GM23338 (cell line): Measurements from ENCODE around the gene ARID3A. TPM values are rescaled to one million over a fixed set of nuclear protein-coding genes. Genes with fewer than 3 reads are reported as not detected.
A peak's percentile ranks its signal among the peaks of the same experiment; 100 is the strongest.

Experiments
- ATAC-seq: fragments of 200-7000 bp; cut with Tn5 transposase; 3 replicates; pipeline ENCODE4 v1.9.1; 2020
- DNase-seq: peaks from one replicate; pipeline ENCODE4 v3.0.0-alpha.2; 2015; ENCODE audit warnings: low spot score
- H2AFZ ChIP-seq: fragments of 200-600 bp; sonication (generic); 2 replicates; pipeline ENCODE4 v1.8.0; 2016; ENCODE audit warnings: antibody characterized with exemption, mild to moderate bottlenecking, moderate library complexity
- H3F3A ChIP-seq: fragments of 200-600 bp; sonication (generic); replicated peaks from 2 replicates; pipeline ENCODE4 v1.8.0; 2017; ENCODE audit warnings: antibody characterized with exemption, mixed run types, low read depth
- H3K27ac ChIP-seq: fragments of 200-600 bp; sonication (generic); 2 replicates; pipeline ENCODE4 v1.6.1; 2016; ENCODE audit warnings: low read depth
- H3K27me3 ChIP-seq: fragments of 200-600 bp; sonication (generic); 2 replicates; pipeline ENCODE4 v1.8.0; 2016; ENCODE audit warnings: mild to moderate bottlenecking, mixed run types, moderate library complexity; ENCODE audit not compliant: insufficient read depth
- H3K36me3 ChIP-seq: fragments of 200-600 bp; sonication (generic); 2 replicates; pipeline ENCODE4 v1.8.0; 2016; ENCODE audit warnings: mild to moderate bottlenecking; ENCODE audit not compliant: insufficient read depth
- H3K4me1 ChIP-seq: fragments of 200-600 bp; sonication (generic); 2 replicates; pipeline ENCODE4 v1.8.0; 2016; ENCODE audit warnings: mild to moderate bottlenecking, moderate library complexity; ENCODE audit not compliant: insufficient read depth
- H3K4me2 ChIP-seq: fragments of 200-600 bp; sonication (generic); 2 replicates; pipeline ENCODE4 v1.7.1; 2017; ENCODE audit warnings: mixed run types
- H3K4me3 ChIP-seq: fragments of 200-600 bp; sonication (generic); 2 replicates; pipeline ENCODE4 v1.6.1; 2016; ENCODE audit warnings: mixed run types
- H3K79me2 ChIP-seq: fragments of 200-600 bp; sonication (generic); replicated peaks from 2 replicates; pipeline ENCODE4 v1.8.0; 2017; ENCODE audit warnings: mild to moderate bottlenecking; ENCODE audit not compliant: insufficient read depth
- H3K9me2 ChIP-seq: fragments of 200-600 bp; sonication (generic); 2 replicates; pipeline ENCODE4 v1.8.0; 2017; ENCODE audit not compliant: insufficient read depth
- H4K20me1 ChIP-seq: fragments of 200-600 bp; sonication (generic); replicated peaks from 2 replicates; pipeline ENCODE4 v1.8.0; 2017; ENCODE audit warnings: mild to moderate bottlenecking; ENCODE audit not compliant: insufficient read depth
- H3K27ac Mint-ChIP-seq: 2 replicates; pipeline ENCODE4 v1.8.0; 2020; ENCODE audit warnings: inconsistent platforms, mild to moderate bottlenecking, moderate library complexity, mixed read lengths
- H3K27me3 Mint-ChIP-seq: 3 replicates; pipeline ENCODE4 v1.8.0; 2022; ENCODE audit warnings: low read depth, mild to moderate bottlenecking, moderate library complexity, mixed read lengths, inconsistent platforms; ENCODE audit not compliant: insufficient read depth, poor library complexity
- H3K36me3 Mint-ChIP-seq: 3 replicates; pipeline ENCODE4 v1.8.0; 2021; ENCODE audit warnings: low read depth, mild to moderate bottlenecking, inconsistent platforms, moderate library complexity, mixed read lengths
- H3K4me1 Mint-ChIP-seq: 3 replicates; pipeline ENCODE4 v1.8.0; 2020; ENCODE audit warnings: mild to moderate bottlenecking, inconsistent platforms, mixed read lengths
- H3K4me3 Mint-ChIP-seq: 3 replicates; pipeline ENCODE4 v1.8.0; 2021; ENCODE audit warnings: moderate library complexity, mild to moderate bottlenecking, inconsistent platforms, mixed read lengths
- H3K9me3 Mint-ChIP-seq: 3 replicates; pipeline ENCODE4 v1.8.0; 2020; ENCODE audit warnings: moderate library complexity, mild to moderate bottlenecking, inconsistent platforms, mixed read lengths
- CREB1 ChIP-seq: fragments of 250-450 bp; sonication (Bioruptor Pico); IDR thresholded peaks from 2 replicates; pipeline ENCODE4 v1.5.0; 2020; ENCODE audit warnings: low read depth, mild to moderate bottlenecking, moderate library complexity
- CTCF ChIP-seq, 2 experiments: fragments of 200-600 bp in 1 of 2; sonication (generic) in 1 of 2; conservative IDR thresholded peaks; 2 replicates each; pipeline versions ENCODE4 v1.5.1 to v1.6.1; 2016 to 2017; ENCODE audit warnings: antibody characterized with exemption in 2 of 2, low read depth in 2 of 2, mild to moderate bottlenecking in 2 of 2, moderate library complexity in 1 of 2
- EZH2 ChIP-seq: fragments of 200-600 bp; sonication (generic); IDR thresholded peaks from one replicate; pipeline ENCODE4 v1.8.0; 2017; ENCODE audit warnings: antibody characterized with exemption, mild to moderate bottlenecking, low read depth; ENCODE audit not compliant: unreplicated experiment
- EZH2phosphoT487 ChIP-seq: fragments of 200-600 bp; sonication (generic); IDR thresholded peaks from one replicate; pipeline ENCODE4 v1.8.1; 2018; ENCODE audit warnings: antibody characterized with exemption; ENCODE audit not compliant: unreplicated experiment
- JUNB ChIP-seq: IDR thresholded peaks from one replicate; pipeline ENCODE4 v1.6.1; 2016; ENCODE audit warnings: antibody characterized with exemption; ENCODE audit not compliant: unreplicated experiment
- NANOG ChIP-seq: IDR thresholded peaks from 2 replicates; pipeline ENCODE4 v1.6.1; 2016; ENCODE audit warnings: antibody characterized with exemption, borderline replicate concordance
- POLR2AphosphoS5 ChIP-seq: IDR thresholded peaks from 2 replicates; pipeline ENCODE4 v1.6.1; 2016; ENCODE audit warnings: antibody characterized with exemption, low read depth
- STAT1 ChIP-seq: IDR thresholded peaks from one replicate; pipeline ENCODE4 v1.6.1; 2016; ENCODE audit warnings: antibody characterized with exemption; ENCODE audit not compliant: unreplicated experiment
- ZNF114 ChIP-seq: fragments of 250-450 bp; sonication (Bioruptor Pico); IDR thresholded peaks from 2 replicates; pipeline ENCODE4 v1.5.0; 2020; ENCODE audit warnings: mild to moderate bottlenecking, moderate library complexity
- ZNF331 ChIP-seq: fragments of 250-450 bp; sonication (Bioruptor Pico); IDR thresholded peaks from 2 replicates; pipeline ENCODE4 v1.5.0; 2020; ENCODE audit warnings: low read depth, mild to moderate bottlenecking, moderate library complexity
- polyA plus RNA-seq: library from polyadenylated mRNA; unstranded; fragments of >200 nt; fragmentation: Nextera tagmentation; extraction: Ambion mirVana; gene quantifications from 2 replicates; pipeline ENCODE4 v1.2.1, GENCODE V29; 2016
- total RNA-seq: library from RNA; depleted of rRNA; stranded (reverse); fragments of >200 nt; shearing (Covaris generic); gene quantifications from 2 replicates; pipeline ENCODE4 v1.2.3, GENCODE V29; 2014
- TF ChIP-seq, protein P1 (sequence below): IDR thresholded peaks from one replicate; pipeline ENCODE4 v1.6.1; 2018; ENCODE audit warnings: antibody characterized with exemption; ENCODE audit not compliant: unreplicated experiment
- TF ChIP-seq, protein P2 (sequence below): IDR thresholded peaks from 2 replicates; pipeline ENCODE4 v1.6.1; 2016; ENCODE audit warnings: antibody characterized with exemption
- TF ChIP-seq, protein P3 (sequence below): fragments of 250-450 bp; sonication (Bioruptor Pico); IDR thresholded peaks from 2 replicates; pipeline ENCODE4 v1.5.0; 2020; ENCODE audit warnings: mild to moderate bottlenecking, moderate library complexity

ARID3A gene
- total and polyA plus RNA-seq, 2 experiments from 2014 or later: 33.6 to 51.6 TPM

DNA sequence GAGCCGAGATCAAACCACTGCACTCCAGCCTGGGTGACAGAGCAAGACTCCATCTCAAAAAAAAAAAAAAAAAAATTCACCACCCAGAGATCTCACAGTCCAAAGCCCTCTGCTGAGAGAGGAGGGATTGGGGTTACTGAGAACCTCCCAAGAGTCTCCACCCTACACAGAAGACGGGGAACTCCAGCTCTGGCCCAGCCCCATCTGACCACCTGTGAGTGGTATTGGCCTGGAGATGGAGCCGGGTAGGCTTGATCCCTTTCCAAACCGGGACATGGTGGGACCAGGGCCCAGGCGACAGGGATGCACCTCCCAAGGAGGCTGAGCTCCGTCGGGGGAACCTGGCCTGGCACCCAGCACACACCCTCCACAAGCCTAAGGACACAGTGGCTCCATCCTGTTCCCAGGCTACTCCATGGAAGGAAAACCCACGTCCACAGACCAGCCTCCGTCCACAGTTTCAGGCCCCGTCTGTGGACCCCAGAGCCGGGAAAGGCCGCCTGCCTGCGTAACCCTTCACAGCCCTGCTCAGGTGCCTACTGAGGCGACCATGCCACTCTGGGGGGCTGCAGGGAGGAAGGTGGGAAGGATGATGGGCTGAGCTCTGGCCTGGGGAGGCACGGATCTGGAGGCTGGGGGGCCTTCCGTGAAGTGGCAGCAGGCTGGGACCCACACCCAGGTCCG is 93.2 kb downstream of the ARID3A start:
- ATAC-seq (no peak), DNase-seq (no peak)
- no peaks in the 10 kb centered on the region for H3K9me2 ChIP-seq
- H2AFZ ChIP-seq: no peak overlapping the region
- no peaks in the 10 kb centered on the region for H3K36me3 ChIP-seq
- peak overlapping the region; percentile 94 for H3K4me3 Mint-ChIP-seq
- TF ChIP-seq ZNF331 (CRISPR knock-in tag): no peak
- no peak for TF ChIP-seq EZH2phosphoT487
- TF ChIP-seq CREB1: no peak
- TF ChIP-seq, protein P1, sequence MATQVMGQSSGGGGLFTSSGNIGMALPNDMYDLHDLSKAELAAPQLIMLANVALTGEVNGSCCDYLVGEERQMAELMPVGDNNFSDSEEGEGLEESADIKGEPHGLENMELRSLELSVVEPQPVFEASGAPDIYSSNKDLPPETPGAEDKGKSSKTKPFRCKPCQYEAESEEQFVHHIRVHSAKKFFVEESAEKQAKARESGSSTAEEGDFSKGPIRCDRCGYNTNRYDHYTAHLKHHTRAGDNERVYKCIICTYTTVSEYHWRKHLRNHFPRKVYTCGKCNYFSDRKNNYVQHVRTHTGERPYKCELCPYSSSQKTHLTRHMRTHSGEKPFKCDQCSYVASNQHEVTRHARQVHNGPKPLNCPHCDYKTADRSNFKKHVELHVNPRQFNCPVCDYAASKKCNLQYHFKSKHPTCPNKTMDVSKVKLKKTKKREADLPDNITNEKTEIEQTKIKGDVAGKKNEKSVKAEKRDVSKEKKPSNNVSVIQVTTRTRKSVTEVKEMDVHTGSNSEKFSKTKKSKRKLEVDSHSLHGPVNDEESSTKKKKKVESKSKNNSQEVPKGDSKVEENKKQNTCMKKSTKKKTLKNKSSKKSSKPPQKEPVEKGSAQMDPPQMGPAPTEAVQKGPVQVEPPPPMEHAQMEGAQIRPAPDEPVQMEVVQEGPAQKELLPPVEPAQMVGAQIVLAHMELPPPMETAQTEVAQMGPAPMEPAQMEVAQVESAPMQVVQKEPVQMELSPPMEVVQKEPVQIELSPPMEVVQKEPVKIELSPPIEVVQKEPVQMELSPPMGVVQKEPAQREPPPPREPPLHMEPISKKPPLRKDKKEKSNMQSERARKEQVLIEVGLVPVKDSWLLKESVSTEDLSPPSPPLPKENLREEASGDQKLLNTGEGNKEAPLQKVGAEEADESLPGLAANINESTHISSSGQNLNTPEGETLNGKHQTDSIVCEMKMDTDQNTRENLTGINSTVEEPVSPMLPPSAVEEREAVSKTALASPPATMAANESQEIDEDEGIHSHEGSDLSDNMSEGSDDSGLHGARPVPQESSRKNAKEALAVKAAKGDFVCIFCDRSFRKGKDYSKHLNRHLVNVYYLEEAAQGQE: no peak
- TF ChIP-seq POLR2AphosphoS5: no peak
- no peak for TF ChIP-seq NANOG
- TF ChIP-seq EZH2: no peak
- TF ChIP-seq ZNF114: no peak
- no peak for TF ChIP-seq CTCF (conservative IDR thresholded peaks at IDR 0.05; ENCODE audit: low read depth in 2 of 2)
- TF ChIP-seq, protein P2, sequence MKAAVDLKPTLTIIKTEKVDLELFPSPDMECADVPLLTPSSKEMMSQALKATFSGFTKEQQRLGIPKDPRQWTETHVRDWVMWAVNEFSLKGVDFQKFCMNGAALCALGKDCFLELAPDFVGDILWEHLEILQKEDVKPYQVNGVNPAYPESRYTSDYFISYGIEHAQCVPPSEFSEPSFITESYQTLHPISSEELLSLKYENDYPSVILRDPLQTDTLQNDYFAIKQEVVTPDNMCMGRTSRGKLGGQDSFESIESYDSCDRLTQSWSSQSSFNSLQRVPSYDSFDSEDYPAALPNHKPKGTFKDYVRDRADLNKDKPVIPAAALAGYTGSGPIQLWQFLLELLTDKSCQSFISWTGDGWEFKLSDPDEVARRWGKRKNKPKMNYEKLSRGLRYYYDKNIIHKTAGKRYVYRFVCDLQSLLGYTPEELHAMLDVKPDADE: no peak
- TF ChIP-seq JUNB: no peak
- TF ChIP-seq, protein P3, sequence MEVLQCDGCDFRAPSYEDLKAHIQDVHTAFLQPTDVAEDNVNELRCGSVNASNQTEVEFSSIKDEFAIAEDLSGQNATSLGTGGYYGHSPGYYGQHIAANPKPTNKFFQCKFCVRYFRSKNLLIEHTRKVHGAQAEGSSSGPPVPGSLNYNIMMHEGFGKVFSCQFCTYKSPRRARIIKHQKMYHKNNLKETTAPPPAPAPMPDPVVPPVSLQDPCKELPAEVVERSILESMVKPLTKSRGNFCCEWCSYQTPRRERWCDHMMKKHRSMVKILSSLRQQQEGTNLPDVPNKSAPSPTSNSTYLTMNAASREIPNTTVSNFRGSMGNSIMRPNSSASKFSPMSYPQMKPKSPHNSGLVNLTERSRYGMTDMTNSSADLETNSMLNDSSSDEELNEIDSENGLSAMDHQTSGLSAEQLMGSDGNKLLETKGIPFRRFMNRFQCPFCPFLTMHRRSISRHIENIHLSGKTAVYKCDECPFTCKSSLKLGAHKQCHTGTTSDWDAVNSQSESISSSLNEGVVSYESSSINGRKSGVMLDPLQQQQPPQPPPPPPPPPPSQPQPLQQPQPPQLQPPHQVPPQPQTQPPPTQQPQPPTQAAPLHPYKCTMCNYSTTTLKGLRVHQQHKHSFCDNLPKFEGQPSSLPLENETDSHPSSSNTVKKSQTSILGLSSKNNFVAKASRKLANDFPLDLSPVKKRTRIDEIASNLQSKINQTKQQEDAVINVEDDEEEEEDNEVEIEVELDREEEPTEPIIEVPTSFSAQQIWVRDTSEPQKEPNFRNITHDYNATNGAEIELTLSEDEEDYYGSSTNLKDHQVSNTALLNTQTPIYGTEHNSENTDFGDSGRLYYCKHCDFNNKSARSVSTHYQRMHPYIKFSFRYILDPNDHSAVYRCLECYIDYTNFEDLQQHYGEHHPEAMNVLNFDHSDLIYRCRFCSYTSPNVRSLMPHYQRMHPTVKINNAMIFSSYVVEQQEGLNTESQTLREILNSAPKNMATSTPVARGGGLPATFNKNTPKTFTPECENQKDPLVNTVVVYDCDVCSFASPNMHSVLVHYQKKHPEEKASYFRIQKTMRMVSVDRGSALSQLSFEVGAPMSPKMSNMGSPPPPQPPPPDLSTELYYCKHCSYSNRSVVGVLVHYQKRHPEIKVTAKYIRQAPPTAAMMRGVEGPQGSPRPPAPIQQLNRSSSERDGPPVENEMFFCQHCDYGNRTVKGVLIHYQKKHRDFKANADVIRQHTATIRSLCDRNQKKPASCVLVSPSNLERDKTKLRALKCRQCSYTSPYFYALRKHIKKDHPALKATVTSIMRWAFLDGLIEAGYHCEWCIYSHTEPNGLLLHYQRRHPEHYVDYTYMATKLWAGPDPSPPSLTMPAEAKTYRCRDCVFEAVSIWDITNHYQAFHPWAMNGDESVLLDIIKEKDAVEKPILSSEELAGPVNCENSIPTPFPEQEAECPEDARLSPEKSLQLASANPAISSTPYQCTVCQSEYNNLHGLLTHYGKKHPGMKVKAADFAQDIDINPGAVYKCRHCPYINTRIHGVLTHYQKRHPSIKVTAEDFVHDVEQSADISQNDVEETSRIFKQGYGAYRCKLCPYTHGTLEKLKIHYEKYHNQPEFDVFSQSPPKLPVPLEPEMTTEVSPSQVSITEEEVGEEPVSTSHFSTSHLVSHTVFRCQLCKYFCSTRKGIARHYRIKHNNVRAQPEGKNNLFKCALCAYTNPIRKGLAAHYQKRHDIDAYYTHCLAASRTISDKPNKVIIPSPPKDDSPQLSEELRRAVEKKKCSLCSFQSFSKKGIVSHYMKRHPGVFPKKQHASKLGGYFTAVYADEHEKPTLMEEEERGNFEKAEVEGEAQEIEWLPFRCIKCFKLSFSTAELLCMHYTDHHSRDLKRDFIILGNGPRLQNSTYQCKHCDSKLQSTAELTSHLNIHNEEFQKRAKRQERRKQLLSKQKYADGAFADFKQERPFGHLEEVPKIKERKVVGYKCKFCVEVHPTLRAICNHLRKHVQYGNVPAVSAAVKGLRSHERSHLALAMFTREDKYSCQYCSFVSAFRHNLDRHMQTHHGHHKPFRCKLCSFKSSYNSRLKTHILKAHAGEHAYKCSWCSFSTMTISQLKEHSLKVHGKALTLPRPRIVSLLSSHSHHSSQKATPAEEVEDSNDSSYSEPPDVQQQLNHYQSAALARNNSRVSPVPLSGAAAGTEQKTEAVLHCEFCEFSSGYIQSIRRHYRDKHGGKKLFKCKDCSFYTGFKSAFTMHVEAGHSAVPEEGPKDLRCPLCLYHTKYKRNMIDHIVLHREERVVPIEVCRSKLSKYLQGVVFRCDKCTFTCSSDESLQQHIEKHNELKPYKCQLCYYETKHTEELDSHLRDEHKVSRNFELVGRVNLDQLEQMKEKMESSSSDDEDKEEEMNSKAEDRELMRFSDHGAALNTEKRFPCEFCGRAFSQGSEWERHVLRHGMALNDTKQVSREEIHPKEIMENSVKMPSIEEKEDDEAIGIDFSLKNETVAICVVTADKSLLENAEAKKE (CRISPR knock-in tag): no peak
- TF ChIP-seq STAT1: no peak
- H3K9me3 Mint-ChIP-seq: peaks cover 3% of the 10 kb centered on the region; the same call in 2 of the 3 replicates
- peaks cover 8% of the 10 kb centered on the region; the same call in 1 of the 2 replicates for H3K4me1 ChIP-seq
- peaks cover 26% of the 10 kb centered on the region for H3K4me1 Mint-ChIP-seq
- H3K27ac Mint-ChIP-seq: no peak overlapping the region
- peaks cover 14% of the 10 kb centered on the region; the same call in 1 of the 2 replicates for H3F3A ChIP-seq
- peaks cover 15% of the 10 kb centered on the region for H4K20me1 ChIP-seq
- peaks cover 2% of the 10 kb centered on the region; the same call in 2 of the 3 replicates for H3K36me3 Mint-ChIP-seq
- no peak overlapping the region for H3K27ac ChIP-seq
- no peaks in the 10 kb centered on the region for H3K27me3 ChIP-seq
- H3K4me2 ChIP-seq: peak overlapping the region; percentile 87
- peak overlapping the region; percentile 91 for H3K4me3 ChIP-seq
- H3K27me3 Mint-ChIP-seq: peaks cover 16% of the 10 kb centered on the region
- H3K79me2 ChIP-seq: peaks cover 65% of the 10 kb centered on the region
